DND-41 (cell line): ENCODE results near the gene AASDH.

ENCODE experiments used
- ATAC-seq: fragments of 200-7000 bp; cut with Tn5 transposase; 3 replicates; pipeline ENCODE4 v1.9.1; 2021; ENCODE audit warnings: low read depth; ENCODE audit not compliant: insufficient read depth
- DNase-seq: peaks from one replicate; pipeline ENCODE4 v3.0.0-alpha.2; 2020
- H2AFZ ChIP-seq: 2 replicates; pipeline ENCODE4 v1.6.0; 2012; ENCODE audit warnings: low read depth, low read length
- H3K27ac ChIP-seq: 2 replicates; pipeline ENCODE4 v1.5.1; 2012; ENCODE audit warnings: low read length, inconsistent platforms
- H3K27me3 ChIP-seq: fragments of 200-600 bp; sonication (generic); 2 replicates; pipeline ENCODE4 v1.6.0; 2012; ENCODE audit warnings: low read length, mild to moderate bottlenecking, inconsistent platforms; ENCODE audit not compliant: insufficient read depth, poor library complexity
- H3K36me3 ChIP-seq: 2 replicates; pipeline ENCODE4 v1.5.1; 2012; ENCODE audit warnings: low read length, inconsistent platforms; ENCODE audit not compliant: insufficient read depth
- H3K4me1 ChIP-seq: 2 replicates; pipeline ENCODE4 v1.5.1; 2012; ENCODE audit warnings: mild to moderate bottlenecking, low read length; ENCODE audit not compliant: insufficient read depth
- H3K4me2 ChIP-seq: 2 replicates; pipeline ENCODE4 v1.6.0; 2012; ENCODE audit warnings: mild to moderate bottlenecking, moderate library complexity, low read length, inconsistent platforms; ENCODE audit not compliant: insufficient read depth
- H3K4me3 ChIP-seq, 2 experiments: fragments of 200-600 bp in 1 of 2; shearing (Covaris generic) in 1 of 2; 2 replicates each; pipeline ENCODE4 v1.5.1; 2012 to 2016; ENCODE audit warnings: inconsistent platforms in 2 of 2, low read length in 2 of 2, mild to moderate bottlenecking in 2 of 2, low read depth in 1 of 2, moderate library complexity in 1 of 2
- H3K79me2 ChIP-seq: 2 replicates; pipeline ENCODE4 v1.6.0; 2012; ENCODE audit warnings: low read length, inconsistent platforms; ENCODE audit not compliant: insufficient read depth
- H3K9ac ChIP-seq: 2 replicates; pipeline ENCODE4 v1.6.0; 2012; ENCODE audit warnings: low read depth, mild to moderate bottlenecking, inconsistent platforms, low read length, moderate library complexity
- H3K9me3 ChIP-seq: 2 replicates; pipeline ENCODE4 v1.5.1; 2012; ENCODE audit warnings: low read length, moderate library complexity, mild to moderate bottlenecking, inconsistent platforms; ENCODE audit not compliant: insufficient read depth, severe bottlenecking
- H4K20me1 ChIP-seq: 2 replicates; pipeline ENCODE4 v1.6.0; 2012; ENCODE audit warnings: low read length; ENCODE audit not compliant: insufficient read depth
- CTCF ChIP-seq: IDR thresholded peaks from 2 replicates; pipeline ENCODE4 v1.5.1; 2012; ENCODE audit warnings: borderline replicate concordance, low read length, moderate library complexity, mild to moderate bottlenecking; ENCODE audit not compliant: poor library complexity, severe bottlenecking; ENCODE audit errors: extremely low read depth
- EZH2 ChIP-seq: IDR thresholded peaks from 3 replicates; pipeline ENCODE4 v1.6.1; 2012; ENCODE audit warnings: borderline replicate concordance, low read depth, mild to moderate bottlenecking, moderate library complexity, low read length, inconsistent platforms; ENCODE audit not compliant: severe bottlenecking

AASDH gene

GRCh38 chr4:56308384-56308783 is 78.9 kb downstream of the AASDH start:
- ATAC-seq (no peak), DNase-seq (no peak)
- Histone ChIP-seq H3K4me2 (no peak overlapping the region), H3K4me3 (no peak overlapping the region), H3K27me3 (no peaks in the 10 kb centered on the region), H3K79me2 (no peaks in the 10 kb centered on the region), H4K20me1 (no peaks in the 10 kb centered on the region), H2AFZ (no peak overlapping the region), H3K27ac (no peak overlapping the region), H3K9me3 (no peaks in the 10 kb centered on the region), H3K4me1 (no peaks in the 10 kb centered on the region), H3K9ac (no peak overlapping the region), H3K36me3 (no peaks in the 10 kb centered on the region)
- no peak for TF ChIP-seq CTCF
- no peak for TF ChIP-seq EZH2

GRCh38 chr4:56307423-56307822 is 79.9 kb downstream of the AASDH start:
- no peak for TF ChIP-seq CTCF
- TF ChIP-seq EZH2, result no peak
- no peak for ATAC-seq
- Histone ChIP-seq H3K4me3 (no peak overlapping the region), H3K27me3 (no peaks in the 10 kb centered on the region), H3K4me2 (no peak overlapping the region), H3K9ac (no peak overlapping the region), H3K79me2 (no peaks in the 10 kb centered on the region), H3K4me1 (no peaks in the 10 kb centered on the region), H3K36me3 (no peaks in the 10 kb centered on the region), H2AFZ (no peak overlapping the region), H4K20me1 (no peaks in the 10 kb centered on the region), H3K27ac (no peak overlapping the region), H3K9me3 (no peaks in the 10 kb centered on the region)
- DNase-seq, result no peak

- H3K4me2 ChIP-seq, result no peak overlapping the region
- no peak overlapping the region for H3K4me3 ChIP-seq
- H3K27me3 ChIP-seq, result no peaks in the 10 kb centered on the region
- no peak overlapping the region for H3K27ac ChIP-seq
- H3K36me3 ChIP-seq, result no peaks in the 10 kb centered on the region
- no peak overlapping the region for H3K9ac ChIP-seq
- H3K9me3 ChIP-seq, result no peaks in the 10 kb centered on the region
- H3K4me1 ChIP-seq, result peaks cover 5% of the 10 kb centered on the region
- TF ChIP-seq CTCF (no peak), EZH2 (no peak)
- H4K20me1 ChIP-seq, result no peaks in the 10 kb centered on the region
- DNase-seq (no peak), ATAC-seq (no peak)
- H2AFZ ChIP-seq, result no peak overlapping the region
- H3K79me2 ChIP-seq, result no peaks in the 10 kb centered on the region
These were observed 81.9 kb downstream of the AASDH start for GRCh38 chr4:56305390-56305789.

- no peak for DNase-seq
- H4K20me1 ChIP-seq, result no peaks in the 10 kb centered on the region
- peaks cover 5% of the 10 kb centered on the region for H3K4me1 ChIP-seq
- H3K4me2 ChIP-seq, result no peak overlapping the region
- no peak for ATAC-seq
- no peak overlapping the region for H3K4me3 ChIP-seq
- no peaks in the 10 kb centered on the region for H3K9me3 ChIP-seq
- H3K9ac ChIP-seq, result no peak overlapping the region
- no peak for TF ChIP-seq EZH2
- no peak for TF ChIP-seq CTCF
- H3K27me3 ChIP-seq, result no peaks in the 10 kb centered on the region
- no peaks in the 10 kb centered on the region for H3K36me3 ChIP-seq
- no peaks in the 10 kb centered on the region for H3K79me2 ChIP-seq
- H2AFZ ChIP-seq, result no peak overlapping the region
- H3K27ac ChIP-seq, result no peak overlapping the region
These were observed 83.4 kb downstream of the AASDH start for GRCh38 chr4:56303921-56304320.
